KG1 (cell line): ENCODE data around the gene TCN2.
"Not testable (repeated sequence)": the region's sequence is repeated elsewhere in the genome, so short reads cannot be mapped to it uniquely, and the experiment has no call there.

ENCODE experiments used
- DNase-seq: peaks from one replicate; lab custom pipeline; 2025; lab: John Stamatoyannopoulos, UW

TCN2 gene

DNA sequence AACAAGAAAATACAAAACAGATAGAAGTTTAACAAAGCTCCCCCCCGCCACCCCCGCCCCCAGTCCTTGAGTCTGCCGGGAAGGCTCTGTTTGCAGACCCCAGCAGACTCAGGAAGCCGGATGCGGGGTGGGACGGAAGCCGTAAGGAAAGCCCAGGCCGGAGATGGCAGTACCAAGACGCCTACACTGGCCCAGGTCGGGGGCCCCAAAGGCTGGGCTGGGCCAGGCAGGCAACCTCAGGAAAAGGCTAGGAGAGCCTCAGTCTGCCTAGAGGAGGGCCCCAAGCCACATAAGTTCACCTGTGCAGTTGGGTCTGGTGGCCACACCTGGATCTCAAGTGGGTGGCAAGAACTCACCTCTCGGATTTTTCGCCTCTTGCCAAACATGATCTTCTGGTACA lies 28.5 kb upstream of the TCN2 start:
- DNase-seq, result no peak

GRCh38 chr22:30580896-30581295 lies 26.1 kb upstream of the TCN2 start:
- no peak for DNase-seq

DNA sequence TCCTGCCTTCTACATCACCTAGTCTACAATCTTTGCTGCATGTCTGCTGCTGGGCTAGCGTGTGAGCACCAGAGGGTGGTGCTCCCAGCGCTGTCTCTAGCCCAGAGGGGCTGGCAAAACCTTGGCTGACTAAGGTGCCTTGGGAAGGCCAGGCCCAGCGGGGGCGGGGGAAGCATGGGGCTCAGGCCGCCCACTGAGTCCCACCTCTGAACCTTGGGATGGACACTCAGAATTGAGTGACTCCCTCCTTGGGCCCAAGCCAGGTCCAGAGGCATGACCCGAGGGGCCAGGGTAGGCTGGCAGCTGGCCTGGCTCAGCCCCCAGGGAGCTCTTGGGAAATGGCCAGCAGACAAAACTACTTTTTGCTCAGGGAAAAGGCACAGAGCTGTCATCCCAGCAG lies 24.9 kb upstream of the TCN2 start:
- no peak for DNase-seq

DNA sequence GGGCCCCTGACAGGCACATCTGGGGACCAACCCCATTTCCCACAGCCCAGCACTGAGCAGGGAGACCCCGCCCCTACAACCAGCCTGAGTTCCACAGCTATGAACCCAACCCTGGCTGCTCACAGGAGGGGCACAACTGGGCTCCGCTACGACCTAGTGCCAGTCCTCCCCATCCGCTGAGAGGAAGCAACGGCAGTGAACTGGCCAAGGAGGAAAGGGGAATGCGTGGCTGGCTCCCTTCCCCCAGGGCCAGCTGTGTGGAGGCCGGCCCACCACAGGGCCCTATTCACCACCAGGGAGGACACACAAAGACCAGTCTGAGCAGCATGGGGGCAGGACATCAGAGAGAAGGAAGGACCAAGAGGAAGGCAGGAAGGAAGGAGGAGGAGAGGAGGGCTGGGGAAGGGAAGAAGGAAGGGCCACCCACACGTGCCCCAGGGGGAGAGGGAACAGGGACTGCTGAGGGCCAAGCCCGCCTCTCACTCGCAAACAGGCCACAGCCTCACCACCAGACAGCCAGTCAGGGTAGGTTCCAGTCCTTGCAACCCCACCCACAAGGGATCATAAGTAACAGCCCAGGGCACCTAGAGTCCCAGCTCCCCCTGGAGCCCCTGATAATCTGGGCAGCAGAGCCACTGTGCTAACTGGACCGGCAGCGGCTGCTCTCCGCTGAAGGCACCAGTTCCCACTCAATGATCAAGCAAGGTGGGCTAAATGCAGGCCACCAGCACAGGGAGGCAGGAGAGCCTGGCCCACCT lies 24.0 kb upstream of the TCN2 start:
- DNase-seq, result no peak

- DNase-seq, result no peak
Observed at GRCh38 chr22:30584441-30584840, 22.5 kb upstream of the TCN2 start.

- DNase-seq, result no peak
Observed at GRCh38 chr22:30586414-30586813, 20.6 kb upstream of the TCN2 start.

- no peak for DNase-seq
Observed at GRCh38 chr22:30591191-30591587, 15.8 kb upstream of the TCN2 start.

- DNase-seq, result peak; percentile 96
Observed at GRCh38 chr22:30591588-30592359, 15.2 kb upstream of the TCN2 start, which contains the start of gene PES1. Gene PES1 (minus strand): TSS chr22:30591910. CDS start chr22:30591833, 77 bp downstream.

DNA sequence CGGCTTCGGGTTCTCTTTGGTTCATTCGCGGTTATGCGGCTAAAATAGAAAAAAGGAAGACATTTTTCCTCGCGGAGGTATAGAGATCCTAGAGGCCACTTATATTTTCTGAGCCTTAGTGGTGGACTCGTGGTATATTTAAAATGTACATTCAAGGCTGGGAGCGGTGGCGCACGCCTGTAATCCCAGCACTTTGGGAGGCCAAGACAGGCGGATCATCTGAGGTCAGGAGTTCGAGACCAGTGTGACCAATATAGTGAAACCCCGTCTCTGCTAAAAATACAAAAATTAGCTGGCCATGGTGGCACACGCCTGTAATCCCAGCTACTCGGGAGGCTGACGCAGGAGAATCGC lies 14.6 kb upstream of the TCN2 start:
- not testable (repeated sequence) for DNase-seq

GRCh38 chr22:30596199-30596598 lies 10.8 kb upstream of the TCN2 start:
- no peak for DNase-seq

- no peak for DNase-seq
Observed at GRCh38 chr22:30596886-30597285, 10.1 kb upstream of the TCN2 start.

DNA sequence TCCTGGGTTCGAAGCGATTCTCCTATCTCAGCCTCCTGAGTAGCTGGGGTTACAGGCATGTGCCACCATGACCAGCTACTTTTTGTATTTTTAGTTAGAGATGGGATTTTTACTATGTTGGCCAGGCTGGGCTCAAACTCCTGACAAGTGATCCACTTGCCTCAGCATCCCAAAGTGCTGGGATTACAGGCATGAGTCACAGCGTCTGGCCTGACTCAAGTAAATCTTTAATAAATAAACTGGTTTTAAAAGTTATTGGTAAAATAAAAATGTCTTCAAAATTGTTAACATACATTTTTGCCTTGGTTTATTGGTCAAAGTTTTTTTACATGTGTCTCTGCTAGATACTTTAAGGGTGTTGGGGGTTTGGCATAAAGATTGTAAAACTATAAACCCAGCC lies 8.0 kb upstream of the TCN2 start:
- no peak for DNase-seq

DNA sequence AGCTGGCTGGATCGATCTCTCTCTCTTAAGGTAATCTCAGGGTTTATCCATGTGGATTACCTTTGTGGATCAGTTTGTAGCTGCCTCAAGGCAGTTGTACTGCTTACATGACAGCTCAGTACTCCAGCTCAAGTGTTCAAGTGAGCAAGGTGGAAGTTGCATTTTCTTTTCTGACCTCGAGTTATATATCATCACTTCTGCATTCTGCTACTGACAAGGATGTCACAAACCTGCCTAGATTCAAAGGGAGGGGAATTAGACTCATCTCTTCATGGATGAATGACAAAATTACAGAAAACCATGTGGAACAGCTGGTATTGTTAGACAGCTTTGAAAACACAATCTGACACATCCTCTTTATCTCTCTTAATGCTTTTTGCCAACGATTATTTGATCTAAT lies 6.1 kb upstream of the TCN2 start:
- DNase-seq, result no peak

GRCh38 chr22:30601464-30601863 lies 5.5 kb upstream of the TCN2 start:
- no peak for DNase-seq

DNA sequence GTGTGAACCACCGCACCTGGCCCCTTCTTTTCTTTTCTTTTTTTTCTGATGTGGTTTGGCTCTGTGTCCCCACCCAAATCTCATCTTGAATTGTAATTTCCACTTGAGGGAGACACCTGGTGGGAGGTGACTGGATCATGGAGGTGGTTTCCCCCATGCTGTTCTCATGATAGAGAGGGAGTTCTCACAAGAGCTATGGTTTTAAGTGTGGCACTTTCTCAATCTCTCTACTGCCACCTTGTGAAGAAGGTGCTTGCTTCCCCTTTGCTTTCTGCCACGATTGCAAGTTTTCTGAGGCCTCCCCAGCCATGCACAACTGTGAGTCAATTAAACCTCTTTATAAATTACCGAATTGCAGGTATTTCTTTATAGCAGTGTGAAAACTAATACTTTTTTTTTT lies 4.9 kb upstream of the TCN2 start:
- no peak for DNase-seq

GRCh38 chr22:30603801-30604200 lies 3.2 kb upstream of the TCN2 start:
- DNase-seq, result no peak

DNA sequence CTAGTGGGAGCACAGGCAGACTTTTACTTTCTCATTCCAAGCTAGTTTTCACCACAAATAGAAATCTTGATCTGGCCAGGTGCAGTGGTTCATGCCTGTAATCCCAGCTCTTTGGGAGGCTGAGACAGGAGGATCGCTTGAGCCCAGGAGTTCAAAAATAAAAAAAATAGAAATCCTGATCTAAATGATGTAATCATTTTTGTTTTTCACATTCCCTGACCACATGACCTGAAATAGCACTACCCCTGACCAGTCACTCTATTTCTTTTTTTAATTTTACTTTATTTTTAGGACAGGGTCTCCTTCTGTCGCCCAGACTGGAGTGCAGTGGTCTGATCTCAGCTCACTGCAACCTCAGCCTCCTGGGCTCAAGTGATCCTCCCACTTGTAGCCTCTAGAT lies 2.3 kb upstream of the TCN2 start:
- DNase-seq, result no peak

DNA sequence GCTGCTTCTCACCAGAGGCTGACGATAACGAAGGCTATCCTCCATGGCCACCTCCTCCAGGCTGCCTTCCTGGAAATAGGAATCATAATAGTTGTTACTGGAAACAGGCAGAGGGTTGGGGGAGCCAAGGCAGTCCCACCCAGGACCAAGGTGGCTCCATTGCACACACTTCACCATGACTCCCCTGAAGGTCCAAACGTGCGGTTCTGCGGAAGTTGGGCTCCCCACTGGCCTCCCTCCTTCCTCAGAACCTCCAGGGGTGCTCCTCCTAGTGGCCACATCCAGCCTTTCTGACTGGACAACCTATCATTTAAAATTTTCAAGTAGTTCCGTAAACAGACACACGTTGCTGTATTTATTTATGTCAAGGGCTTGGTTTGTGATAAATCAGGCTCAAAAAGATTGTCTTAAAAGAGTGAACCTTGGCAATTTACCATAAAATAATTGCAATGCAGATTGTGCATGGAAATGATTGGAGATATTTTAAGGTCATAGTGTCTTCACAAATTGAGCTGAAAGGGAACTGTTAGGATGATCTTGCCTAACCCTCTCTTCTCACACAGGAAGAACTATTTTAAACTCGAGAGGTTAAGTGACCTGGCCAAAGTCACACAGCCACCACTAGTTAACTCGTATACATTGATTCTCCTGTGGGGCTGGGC lies 1.4 kb upstream of the TCN2 start:
- no peak for DNase-seq

- no peak for DNase-seq
Observed at GRCh38 chr22:30607300-30607930, 441 bp downstream of the TCN2 start.

DNA sequence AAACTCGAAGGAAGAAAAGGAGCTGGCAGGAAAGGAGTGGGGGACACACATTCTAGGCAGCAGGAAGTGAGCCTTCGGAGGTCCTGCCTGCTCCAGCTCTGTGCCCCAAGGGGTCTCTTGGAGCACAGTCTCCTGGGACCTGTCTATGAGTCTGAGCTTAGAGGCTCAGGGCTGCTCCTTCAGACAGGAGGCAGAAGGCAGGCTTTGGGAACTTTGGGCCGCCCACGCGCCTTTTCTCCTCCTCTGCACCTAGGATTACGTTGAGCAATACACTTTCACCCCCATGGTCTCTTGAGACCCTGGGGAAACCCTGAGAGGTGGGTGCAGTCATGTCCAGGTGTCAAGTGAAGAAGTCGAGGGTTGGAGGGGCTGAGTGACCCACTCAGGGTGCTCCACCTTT lies 965 bp downstream of the TCN2 start:
- no peak for DNase-seq

GRCh38 chr22:30609260-30610185 lies 2.5 kb downstream of the TCN2 start:
- no peak for DNase-seq

DNA sequence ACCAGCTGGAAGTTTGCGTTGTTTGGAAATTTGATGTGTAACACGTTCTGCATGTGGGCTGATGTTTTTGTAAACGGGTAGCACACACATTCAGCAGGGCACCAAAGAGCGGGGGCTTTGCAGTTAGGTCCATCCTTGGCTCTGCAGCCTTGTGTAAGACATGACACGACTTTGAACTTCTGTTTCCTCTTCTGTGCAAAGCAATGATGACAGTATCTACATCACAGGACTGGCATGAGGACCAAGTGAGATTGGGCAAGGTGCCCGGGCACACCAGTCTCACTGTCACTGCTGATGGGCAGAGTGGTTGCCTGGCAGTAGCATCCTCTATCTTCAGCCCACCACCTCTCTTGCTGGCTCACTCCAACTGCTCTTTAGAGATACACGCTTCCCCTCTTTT lies 3.3 kb downstream of the TCN2 start:
- DNase-seq, result no peak
